HCT116 (cell line): ENCODE results near the gene INPP5D.

Source experiments
- EZH2phosphoT487 ChIP-seq: fragments of 200-600 bp; IDR thresholded peaks from 2 replicates; pipeline ENCODE4 v1.6.1; 2018; ENCODE audit warnings: antibody characterized with exemption, borderline replicate concordance
- POLR2A ChIP-seq: IDR thresholded peaks from 2 replicates; pipeline ENCODE4 v1.7.0; 2011; ENCODE audit warnings: borderline replicate concordance; ENCODE audit not compliant: insufficient read depth, insufficient read length; ENCODE audit errors: extremely low read depth
- RAD21 ChIP-seq: IDR thresholded peaks from 2 replicates; pipeline ENCODE4 v1.6.1; 2012; ENCODE audit warnings: low read depth, mild to moderate bottlenecking
- YY1 ChIP-seq: IDR thresholded peaks from 2 replicates; pipeline ENCODE4 v1.6.1; 2011; ENCODE audit warnings: low read length, low read depth, moderate library complexity, mild to moderate bottlenecking; ENCODE audit not compliant: insufficient replicate concordance; ENCODE audit errors: extremely low read depth
- TF ChIP-seq, protein P1 (sequence below), 3 experiments: fragments of 200-600 bp in 1 of 3; sonication (generic) in 1 of 3; IDR thresholded peaks in 2 of 3; conservative IDR thresholded peaks in 1 of 3; 2 replicates each; pipeline ENCODE4 v1.5.1; 2012 to 2017; ENCODE audit warnings: low read depth in 2 of 3, low read length in 2 of 3, antibody characterized with exemption in 1 of 3, borderline replicate concordance in 1 of 3, control low read depth in 1 of 3, mild to moderate bottlenecking in 1 of 3, mixed read lengths in 1 of 3, mixed run types in 1 of 3, moderate library complexity in 1 of 3; ENCODE audit not compliant: insufficient read depth in 1 of 3

DNA sequence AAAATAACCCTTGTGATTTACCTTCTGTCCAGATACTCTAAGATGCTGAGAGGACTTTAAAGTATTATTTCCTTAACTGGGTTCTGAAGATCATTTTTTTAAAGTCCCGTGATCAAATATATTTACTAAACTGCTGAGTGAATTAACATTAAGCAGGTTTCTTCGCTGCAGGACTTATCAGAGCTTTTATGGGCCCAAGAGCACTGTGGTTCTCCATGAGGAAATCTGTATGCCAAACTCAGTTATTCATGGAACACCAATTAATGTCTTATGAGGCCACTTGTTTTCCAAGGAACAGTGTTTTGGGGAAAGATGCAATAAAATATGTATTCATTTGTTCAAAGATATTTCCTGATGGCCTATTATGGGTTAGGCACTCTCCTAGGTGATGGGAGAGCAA, 111.2 kb downstream of the INPP5D start:
- no peak for TF ChIP-seq RAD21
- TF ChIP-seq, protein P1, sequence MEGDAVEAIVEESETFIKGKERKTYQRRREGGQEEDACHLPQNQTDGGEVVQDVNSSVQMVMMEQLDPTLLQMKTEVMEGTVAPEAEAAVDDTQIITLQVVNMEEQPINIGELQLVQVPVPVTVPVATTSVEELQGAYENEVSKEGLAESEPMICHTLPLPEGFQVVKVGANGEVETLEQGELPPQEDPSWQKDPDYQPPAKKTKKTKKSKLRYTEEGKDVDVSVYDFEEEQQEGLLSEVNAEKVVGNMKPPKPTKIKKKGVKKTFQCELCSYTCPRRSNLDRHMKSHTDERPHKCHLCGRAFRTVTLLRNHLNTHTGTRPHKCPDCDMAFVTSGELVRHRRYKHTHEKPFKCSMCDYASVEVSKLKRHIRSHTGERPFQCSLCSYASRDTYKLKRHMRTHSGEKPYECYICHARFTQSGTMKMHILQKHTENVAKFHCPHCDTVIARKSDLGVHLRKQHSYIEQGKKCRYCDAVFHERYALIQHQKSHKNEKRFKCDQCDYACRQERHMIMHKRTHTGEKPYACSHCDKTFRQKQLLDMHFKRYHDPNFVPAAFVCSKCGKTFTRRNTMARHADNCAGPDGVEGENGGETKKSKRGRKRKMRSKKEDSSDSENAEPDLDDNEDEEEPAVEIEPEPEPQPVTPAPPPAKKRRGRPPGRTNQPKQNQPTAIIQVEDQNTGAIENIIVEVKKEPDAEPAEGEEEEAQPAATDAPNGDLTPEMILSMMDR (IDR thresholded peaks at IDR 0.05 in 2 of 3, conservative IDR thresholded peaks at IDR 0.05 in 1 of 3; ENCODE audit: borderline replicate concordance in 1 of 3, insufficient read depth in 1 of 3, low read depth in 2 of 3, low read length in 2 of 3), result no peak
- no peak for TF ChIP-seq YY1
- TF ChIP-seq EZH2phosphoT487, result no peak
- no peak for TF ChIP-seq POLR2A
